A549 (cell line): ENCODE data around the gene POLR1B.

Source experiments
- CHD4 ChIP-seq: fragments of 200-600 bp; sonication (generic); IDR thresholded peaks from 2 replicates; pipeline ENCODE4 v1.6.1; 2016; ENCODE audit warnings: antibody characterized with exemption, mild to moderate bottlenecking, borderline replicate concordance
- HOXA7 ChIP-seq: fragments of 250-450 bp; sonication (Bioruptor Pico); IDR thresholded peaks from 2 replicates; pipeline ENCODE4 v1.5.0; 2020; ENCODE audit warnings: mild to moderate bottlenecking, moderate library complexity
- MAFK ChIP-seq: fragments of 450-650 bp; IDR thresholded peaks from 2 replicates; pipeline ENCODE4 v1.6.1; 2014; ENCODE audit not compliant: partially characterized antibody

GRCh38 chr2:112600634-112601033 is 58.4 kb downstream of the POLR1B start:
- TF ChIP-seq MAFK (no peak), HOXA7 (CRISPR knock-in tag) (no peak), CHD4 (no peak)
